HG02763 (cell line): ENCODE results near the gene KEAP1.
"Not testable (repeated sequence)": the region's sequence is repeated elsewhere in the genome, so short reads cannot be mapped to it uniquely, and the experiment has no call there.

ENCODE experiments used
- ATAC-seq: cut with Tn5 transposase; IDR thresholded peaks from one replicate; pipeline ENCODE4 v1.9.1; 2021; ENCODE audit warnings: mild to moderate bottlenecking, moderate library complexity; ENCODE audit not compliant: unreplicated experiment

KEAP1 gene

DNA sequence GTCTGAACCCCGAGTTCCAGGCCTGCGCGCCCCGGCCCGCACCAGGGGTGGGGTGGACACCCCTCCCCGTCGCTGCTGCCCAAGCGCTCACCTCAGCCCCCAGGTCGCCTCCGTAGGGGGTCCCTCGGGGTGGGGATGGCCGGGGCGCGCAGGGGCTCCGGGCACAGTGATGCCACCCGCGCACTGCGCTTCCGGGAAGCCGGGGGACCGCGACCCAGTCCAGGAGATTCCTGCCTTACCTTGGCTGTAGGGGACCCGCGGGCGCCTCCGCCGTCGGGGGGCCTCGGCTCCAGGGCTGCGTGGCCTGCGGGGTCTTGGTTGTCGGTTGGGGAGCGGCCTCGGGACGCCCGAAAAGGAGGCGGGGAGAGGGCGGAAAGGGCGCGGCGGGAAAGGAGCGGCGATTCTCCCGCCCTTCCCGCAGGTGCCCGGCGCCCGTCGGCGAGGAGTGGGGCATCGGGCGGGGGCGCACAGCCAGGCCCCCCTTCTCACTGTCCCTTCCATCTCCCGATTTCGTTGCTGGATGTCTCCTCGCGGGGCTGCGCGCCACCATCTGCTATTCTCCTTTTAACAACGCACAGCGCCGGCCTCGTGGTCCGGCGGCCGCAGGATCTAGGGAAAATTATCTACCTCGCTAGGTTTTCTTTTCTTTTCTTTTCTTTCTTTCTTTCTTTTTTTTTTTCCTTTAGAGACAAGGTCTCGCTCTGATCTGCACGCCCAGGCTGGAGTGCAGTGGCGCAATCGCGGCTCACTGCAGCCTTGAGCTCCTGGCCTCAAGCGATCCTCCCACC, at the start of gene KEAP1:
Gene KEAP1 (minus strand): TSS at position 355 of the 788 bp plus-strand sequence. CDS start 3,323 bp downstream, outside the sequence.
- ATAC-seq: peak; percentile 32

DNA sequence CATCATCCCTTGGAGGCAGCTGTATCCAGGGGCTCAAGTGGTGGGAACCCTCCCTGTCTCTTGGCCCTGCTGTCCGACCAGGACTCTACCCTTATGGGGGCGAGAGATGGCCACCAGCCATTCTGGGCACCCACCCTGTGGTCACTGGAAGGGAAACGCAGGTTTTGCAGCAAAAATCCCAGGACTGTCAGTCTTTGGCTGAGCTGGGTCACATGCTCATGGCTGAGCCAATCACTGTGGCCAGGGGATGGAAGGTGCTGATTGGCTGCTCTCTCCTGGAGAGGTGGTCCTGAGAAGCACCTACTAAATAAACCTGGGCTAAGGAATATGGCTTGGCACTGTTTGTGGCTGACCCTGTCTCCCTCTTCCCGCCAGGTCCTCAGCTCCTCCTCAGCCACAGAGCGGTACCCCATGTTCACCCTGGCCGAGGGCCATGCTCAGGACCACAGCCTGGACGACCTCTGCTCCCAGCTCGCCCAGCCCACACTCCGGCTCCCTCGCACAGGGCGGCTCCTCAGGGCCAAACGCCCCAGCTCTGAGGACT, 49.4 kb upstream of the KEAP1 start:
- no peak for ATAC-seq

DNA sequence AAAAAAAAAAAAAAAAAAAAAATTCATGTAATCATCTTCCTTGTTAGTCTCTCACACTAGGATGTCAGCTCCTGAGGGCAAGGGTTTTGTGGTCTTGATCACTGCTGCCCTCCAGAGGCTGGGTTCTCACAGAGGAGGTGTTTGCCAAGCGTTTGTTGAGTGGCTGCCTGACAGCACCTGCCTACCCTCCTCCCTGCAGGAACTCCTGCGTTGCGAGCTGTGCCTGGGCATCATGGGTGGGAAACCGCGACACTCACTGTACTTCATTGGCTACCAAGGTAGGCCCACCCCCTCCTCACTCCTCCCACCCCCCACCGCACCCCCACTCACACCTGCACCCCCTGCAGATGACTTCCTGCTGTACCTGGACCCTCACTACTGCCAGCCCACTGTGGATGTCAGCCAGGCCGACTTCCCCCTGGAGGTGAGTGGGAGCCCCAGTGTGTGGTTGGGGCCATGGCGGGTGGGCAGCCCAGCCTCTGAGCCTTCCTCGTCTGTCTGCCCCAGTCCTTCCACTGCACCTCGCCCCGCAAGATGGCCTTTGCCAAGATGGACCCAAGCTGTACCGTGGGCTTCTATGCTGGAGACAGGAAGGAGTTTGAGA, 48.6 kb upstream of the KEAP1 start:
- ATAC-seq: no peak

DNA sequence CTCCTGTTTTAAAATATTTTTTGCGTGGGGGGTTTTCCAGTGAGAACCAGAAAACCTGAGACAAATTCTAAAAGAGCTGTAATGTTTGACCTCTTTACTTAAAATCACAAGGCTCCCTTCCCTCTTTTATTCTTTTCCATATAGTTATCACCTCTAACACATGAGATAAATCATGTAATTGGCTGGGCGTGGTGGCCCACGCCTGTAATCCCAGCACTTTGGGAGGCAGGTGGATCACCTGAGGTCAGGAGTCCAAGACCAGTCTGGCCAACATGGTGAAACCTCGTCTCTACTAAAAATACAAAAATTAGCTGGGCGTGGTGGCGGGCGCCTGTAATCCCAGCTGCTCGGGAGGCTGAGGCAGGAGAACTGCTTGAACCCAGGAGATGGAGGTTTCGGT, 47.9 kb upstream of the KEAP1 start:
- not testable (repeated sequence) for ATAC-seq

DNA sequence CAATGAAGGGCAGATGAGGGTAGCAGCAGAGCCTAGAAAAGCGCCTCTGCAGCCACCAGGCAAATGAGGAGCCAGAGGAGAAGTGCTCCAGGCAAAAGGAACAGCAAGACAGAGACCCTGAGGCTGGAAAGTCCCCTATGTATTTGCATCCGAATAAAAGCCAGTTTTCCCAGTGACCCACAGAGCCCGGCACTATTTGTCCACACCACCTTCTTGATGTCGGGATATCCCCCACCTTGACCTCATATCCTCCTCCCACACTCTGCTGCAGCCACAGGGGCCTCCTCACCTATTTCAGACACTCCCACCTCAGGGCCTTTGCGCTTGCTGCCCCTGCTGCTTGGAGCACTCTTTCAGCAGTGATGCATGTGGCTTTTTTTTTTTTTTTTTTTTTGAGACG, 47.2 kb upstream of the KEAP1 start:
- ATAC-seq: no peak

DNA sequence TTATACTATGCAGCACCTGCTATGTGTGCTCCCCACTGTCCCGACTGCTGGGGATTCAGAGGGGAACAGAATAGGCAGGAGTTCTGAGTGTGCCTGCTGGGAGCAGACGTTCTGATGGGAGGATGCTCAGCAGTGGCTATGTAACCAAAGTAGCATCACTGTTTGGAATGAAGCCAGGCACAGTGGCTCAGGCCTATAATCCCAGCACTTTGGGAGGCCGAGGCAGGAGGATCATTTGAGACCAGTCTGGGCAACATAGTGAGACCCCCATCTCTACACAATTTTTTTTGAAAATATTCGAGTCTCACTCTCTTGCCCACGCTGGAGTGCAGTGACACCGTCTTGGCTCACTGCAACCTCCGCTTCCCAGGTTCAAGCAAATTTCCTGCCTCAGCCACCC, 46.6 kb upstream of the KEAP1 start:
- no peak for ATAC-seq

DNA sequence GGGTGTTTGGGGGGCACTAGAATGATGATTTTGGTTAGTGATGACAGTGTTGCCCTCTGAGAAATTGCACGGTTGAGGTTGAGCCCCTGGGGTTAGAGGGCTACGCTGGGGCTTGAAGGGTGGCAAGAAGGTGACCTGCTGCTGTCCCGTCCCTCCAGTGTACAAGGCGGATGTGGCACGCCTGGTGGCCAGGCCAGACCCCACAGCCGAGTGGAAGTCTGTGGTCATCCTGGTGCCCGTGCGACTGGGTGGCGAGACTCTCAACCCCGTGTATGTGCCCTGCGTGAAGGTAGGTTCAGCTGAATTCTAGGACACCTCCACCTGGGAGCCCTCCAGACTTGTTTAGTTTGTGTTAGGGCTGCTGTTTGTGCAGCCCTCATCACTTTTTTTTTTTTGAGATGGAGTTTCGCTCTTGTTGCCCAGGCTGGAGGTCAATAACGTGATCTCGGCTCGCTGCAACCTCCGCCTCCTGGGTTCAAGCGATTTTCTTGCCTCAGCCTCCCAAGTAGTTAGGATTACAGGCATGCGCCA, 45.7 kb upstream of the KEAP1 start:
- ATAC-seq: no peak

DNA sequence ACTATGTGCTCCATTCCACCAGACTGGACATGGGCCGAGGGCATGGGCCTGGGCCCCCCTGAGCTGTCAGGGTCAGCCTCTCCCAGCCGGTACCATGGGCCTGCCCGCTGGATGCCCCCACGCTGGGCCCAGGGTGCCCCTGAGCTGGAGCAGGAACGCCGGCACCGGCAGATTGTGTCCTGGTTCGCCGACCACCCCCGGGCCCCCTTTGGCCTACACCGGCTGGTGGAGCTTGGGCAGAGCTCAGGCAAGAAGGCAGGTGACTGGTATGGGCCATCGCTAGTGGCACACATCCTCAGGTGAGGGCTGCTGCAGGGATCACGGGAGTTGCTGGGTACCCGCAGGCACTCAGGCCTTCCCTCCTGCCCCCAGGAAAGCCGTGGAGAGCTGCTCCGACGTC, 43.7 kb upstream of the KEAP1 start:
- ATAC-seq: no peak

DNA sequence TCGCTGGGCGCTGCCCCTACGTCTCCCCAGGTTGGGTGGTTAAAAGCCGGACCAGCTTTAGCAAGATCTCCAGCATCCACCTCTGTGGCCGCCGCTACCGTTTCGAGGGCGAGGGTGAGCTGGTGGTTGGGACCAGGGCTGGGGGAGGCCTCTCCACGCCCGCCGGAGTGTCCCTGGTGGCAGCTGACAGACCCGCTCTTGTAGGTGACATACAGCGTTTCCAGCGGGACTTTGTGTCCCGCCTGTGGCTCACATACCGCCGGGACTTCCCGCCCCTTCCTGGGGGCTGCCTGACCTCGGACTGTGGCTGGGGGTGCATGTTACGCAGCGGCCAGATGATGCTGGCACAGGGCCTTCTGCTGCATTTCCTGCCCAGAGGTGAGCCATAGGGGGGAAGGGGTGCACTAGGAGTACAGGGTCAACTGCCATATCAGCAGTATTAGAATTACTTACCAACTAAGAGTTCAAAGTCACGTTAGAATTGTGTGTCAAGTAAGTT, 41.6 kb upstream of the KEAP1 start:
- ATAC-seq: no peak

DNA sequence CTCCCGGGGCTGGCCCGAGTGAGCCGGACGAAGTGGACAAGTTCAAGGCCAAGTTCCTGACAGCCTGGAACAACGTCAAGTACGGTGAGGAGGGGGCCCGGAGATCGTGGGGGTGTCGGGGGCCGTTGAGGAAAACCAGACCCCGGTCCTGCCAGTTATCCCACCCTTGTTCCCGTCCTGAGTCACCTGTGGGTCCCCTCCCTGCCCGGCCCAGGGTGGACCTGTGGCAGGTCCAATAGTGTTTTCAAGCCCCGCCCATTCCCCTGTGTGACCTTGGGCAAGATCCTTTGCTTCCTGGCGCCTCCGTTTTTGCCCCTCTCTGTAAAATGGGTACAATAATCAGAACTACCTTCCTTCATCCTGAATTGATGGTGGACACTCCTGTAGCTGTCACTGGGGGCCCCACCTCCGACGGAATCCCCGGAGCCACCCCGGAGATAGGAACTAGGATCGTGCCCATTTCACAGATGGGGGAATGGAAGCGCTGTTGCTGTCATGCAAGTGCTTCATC, 41.1 kb upstream of the KEAP1 start:
- ATAC-seq: no peak

DNA sequence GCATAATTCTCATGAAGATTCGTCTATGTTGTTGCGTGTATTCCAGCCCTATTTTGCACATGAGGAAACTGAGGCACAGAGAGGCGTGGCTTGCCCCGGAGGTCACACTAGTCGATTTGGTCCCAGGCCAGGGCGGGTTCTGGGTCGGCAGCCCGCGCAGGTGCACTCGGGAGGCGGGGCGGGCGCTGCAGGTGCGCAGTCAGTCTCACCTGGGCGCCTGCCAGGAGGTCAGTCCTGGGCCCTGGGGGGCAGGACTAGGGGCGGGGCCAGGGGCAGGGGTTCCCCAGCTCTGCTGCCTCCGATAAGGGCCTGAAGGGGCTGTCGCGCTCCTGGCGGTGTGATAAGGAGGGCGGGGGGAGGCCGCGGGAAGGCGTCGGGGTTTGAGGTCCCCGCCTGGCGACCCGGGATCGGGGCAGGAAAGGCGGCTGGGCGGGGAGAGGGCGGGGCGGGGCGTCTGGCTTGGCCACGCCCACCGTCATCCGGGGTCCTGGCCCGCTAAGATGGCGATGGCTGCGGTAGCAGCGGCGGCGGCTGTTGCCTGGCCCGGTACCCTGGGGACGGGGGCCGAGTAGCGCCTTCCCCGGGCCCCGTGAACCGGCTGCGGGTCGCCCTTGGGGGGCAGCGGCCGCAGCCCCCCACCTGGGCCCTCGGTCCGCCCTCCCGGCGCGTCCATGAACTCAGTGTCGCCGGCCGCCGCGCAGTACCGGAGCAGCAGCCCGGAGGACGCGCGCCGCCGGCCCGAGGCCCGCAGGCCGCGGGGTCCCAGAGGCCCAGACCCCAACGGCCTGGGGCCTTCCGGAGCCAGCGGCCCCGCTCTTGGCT, 40.5 kb upstream of the KEAP1 start, which contains the start of gene ATG4D:
Gene ATG4D (plus strand): TSS at position 485 of the 822 bp plus-strand sequence. CDS start 187 bp downstream, at position 672.
- ATAC-seq: peak; percentile 77

DNA sequence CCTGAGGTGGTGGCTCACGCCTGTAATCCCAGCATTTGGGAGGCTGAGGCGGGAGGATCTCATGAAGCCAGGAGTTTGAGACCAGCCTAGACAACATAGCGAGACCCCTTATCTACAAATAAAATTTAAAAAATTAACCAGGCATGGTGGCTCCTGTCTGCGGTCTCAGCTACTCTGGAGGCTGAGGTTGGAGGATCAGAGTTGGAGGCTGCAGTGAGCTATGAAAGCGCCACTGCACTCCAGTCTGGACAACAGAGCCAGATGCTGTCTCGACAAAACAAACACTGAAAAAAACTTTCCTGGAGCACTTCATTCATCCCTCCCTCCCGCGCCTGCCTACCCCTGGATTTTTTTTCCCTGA, 39.9 kb upstream of the KEAP1 start:
- no peak for ATAC-seq

DNA sequence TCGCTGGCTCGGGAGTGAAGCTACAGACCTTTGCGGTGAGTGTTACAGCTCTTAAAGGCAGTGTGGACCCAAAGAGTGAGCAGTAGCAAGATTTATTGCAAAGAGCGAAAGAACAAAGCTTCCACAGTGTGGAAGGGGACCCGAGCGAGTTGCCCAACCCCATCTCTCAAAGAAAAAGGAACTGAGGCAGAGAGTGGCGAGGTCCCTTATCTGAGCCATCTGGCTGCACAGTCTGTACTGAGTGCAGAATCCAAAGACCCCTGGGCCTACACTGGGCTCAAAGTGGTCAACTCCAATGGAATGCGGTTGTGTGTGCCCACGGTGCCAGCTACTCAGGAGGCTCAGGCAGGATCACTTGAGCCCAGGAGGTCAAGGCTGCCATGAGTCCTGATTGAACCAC, 35.9 kb upstream of the KEAP1 start:
- ATAC-seq: not testable (repeated sequence)

DNA sequence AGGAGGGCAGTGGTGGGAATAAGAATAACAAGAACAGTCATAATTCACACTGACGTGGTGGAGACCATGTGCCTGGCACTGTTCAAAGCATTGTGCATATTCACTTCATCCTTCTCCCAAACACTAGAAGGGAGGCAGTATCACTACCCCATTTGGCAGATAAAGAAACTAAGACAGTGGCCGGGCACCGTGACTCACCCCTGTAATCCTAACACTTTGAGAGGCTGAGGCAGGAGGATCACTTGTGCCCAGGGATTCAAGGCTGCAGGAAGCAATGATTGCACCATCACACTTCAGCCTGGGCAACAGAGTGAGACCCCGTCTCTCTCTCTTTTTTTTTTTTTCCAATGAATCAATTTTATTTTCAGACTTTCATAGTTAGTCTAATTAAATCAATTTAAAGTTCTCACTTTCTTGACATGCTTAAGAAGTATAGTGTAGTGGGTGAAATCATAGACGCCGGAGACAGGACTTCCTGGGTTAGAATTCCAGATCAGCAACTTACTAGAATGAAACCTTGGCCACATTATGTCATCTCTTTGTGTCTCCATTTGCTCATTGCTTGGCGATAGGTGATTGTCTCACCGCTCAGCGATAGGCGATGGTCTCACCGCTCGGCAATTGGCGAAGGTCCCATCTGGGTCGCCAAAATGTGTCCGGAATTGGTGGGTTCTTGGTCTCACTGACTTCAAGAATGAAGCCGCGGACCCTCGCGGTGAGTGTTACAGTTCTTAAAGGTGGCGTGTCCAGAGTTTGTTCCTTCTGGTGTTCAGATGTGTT, 35.2 kb upstream of the KEAP1 start:
- ATAC-seq: no peak

DNA sequence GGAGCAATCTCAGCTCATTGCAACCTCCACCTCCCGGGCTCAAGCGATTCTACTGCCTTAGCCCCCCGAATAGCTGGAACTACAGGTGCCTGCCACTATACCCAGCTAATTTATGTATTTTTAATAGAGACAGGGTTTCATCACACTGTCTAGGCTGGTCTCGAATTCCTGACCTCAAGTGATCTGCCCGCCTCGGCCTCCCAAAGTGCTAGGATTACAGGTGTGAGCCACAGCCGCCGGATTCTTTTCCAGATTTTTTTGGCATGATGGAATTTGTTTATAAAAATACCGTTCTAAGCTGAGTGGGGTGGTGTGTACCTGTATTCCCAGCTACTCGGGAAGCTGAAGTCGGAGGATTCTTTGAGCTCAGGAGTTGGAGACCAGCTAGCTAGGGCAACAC, 34.5 kb upstream of the KEAP1 start:
- no peak for ATAC-seq

DNA sequence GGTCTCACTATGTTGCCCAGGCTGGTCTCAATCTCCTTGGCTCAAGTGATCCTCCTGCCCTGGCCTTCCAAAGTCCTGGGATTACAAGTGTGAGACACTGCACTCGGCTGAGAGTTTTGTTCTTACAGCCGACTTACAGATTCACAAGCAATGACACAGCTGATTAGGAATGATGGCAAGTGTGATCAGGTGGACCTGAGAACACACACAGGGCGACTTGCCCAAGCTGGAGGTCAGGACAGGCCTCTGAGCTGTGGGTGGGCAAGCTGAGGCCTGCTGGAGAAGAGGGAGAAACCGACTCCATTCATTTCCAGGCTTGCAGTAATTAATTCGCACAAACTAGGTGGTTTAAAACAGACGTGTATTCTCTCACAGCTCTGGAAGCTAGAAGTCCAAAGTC, 32.5 kb upstream of the KEAP1 start:
- ATAC-seq: no peak

DNA sequence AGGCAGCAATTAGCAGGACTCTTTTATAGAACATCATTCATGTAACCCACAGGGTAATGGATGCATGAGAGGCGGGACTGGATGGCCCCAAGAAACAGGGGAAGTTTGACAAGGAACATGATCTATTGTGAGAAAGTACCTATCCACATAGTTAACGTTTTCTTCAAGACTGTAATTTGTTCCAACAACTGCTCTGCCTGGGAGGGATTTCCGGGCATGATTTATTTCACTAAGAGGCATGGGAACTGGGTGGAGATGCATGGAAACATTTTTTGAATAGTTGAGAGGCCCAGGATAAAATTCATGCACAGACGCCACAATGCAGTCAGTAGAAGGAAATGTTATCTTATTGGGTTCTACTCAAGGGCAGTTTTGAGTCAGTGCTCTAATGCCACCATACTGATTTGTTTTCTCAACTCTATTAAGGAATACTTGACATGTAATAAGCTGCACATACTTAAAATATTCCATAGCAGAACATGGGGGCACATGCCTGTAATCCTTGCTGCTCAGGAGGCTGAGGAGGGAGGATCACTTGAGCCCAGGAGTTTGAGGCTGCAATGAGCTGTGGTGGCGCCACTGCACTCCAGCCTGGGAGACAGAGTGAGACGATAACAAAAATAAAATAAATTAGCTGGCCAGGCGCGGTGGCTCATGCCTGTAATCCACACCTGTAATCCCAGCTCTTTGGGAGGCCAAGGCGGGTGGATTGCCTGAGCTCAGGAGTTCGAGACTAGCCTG, 30.7 kb upstream of the KEAP1 start:
- ATAC-seq: no peak

DNA sequence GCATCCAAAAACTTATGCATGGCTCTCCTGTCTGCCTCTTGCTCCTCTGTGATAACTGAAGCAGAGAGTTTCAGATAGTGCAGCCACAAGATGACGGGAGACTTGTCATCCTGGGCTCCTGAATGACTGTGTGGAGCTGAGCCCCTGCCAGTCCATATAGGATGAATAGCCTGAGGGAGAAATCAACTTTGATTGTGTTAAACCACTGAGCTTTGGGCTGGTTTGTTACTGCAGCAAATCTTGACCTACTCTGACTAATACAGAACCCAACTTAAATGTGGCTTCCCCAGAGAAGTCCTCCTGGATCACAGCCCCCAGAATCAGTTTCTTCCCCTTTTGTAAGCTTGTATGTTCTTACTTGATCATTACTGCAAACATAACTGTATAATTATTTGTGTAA, 29.3 kb upstream of the KEAP1 start:
- ATAC-seq: no peak

DNA sequence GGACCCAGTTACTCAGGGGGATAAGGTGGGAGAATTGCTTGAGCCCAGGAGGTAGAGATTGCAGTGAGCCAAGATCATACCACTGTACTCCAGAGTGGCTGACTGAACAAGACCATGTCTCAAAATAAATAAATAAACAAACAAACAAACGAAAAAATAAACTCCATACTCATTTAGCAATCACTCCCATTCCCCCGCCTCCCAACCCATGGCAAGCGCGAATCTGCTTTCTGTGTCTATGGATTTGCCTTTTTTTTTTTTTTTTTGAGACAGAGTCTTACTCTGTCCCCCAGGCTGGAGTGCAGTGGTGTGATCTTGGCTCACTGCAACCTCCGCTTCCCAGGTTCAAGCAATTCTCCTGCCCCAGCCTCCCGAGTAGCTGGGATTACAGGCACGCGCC, 23.7 kb upstream of the KEAP1 start:
- ATAC-seq: not testable (repeated sequence)
